HG03432 (cell line): Measurements from ENCODE around the gene AIF1L.
A peak's percentile ranks its signal among the peaks of the same experiment; 100 is the strongest.
"Not testable (repeated sequence)": the region's sequence is repeated elsewhere in the genome, so short reads cannot be mapped to it uniquely, and the experiment has no call there.

Source experiments
- ATAC-seq: cut with Tn5 transposase; IDR thresholded peaks from one replicate; pipeline ENCODE4 v1.9.1; 2021; ENCODE audit warnings: mild to moderate bottlenecking, moderate library complexity; ENCODE audit not compliant: unreplicated experiment

AIF1L gene

GRCh38 chr9:131117762-131118145 lies 21.4 kb downstream of the AIF1L start:
- ATAC-seq = no peak

- ATAC-seq = no peak
Measured at GRCh38 chr9:131119600-131119999, 23.3 kb downstream of the AIF1L start.

GRCh38 chr9:131120620-131121228 lies 24.4 kb downstream of the AIF1L start:
- no peak for ATAC-seq

GRCh38 chr9:131121346-131121745 lies 25.0 kb downstream of the AIF1L start:
- ATAC-seq = no peak

GRCh38 chr9:131122158-131122557 lies 25.8 kb downstream of the AIF1L start:
- ATAC-seq = no peak

GRCh38 chr9:131125038-131125287 lies 28.6 kb downstream of the AIF1L start:
- no peak for ATAC-seq

- ATAC-seq = peak; percentile 96
Measured at GRCh38 chr9:131125288-131126058, 29.1 kb downstream of the AIF1L start, which contains the start of gene NUP214. NUP214 (plus strand) TSS chr9:131125586; CDS start chr9:131125705, 119 bp downstream.

- ATAC-seq = no peak
Measured at GRCh38 chr9:131126059-131126426, 29.7 kb downstream of the AIF1L start.

GRCh38 chr9:131129183-131129582 lies 32.9 kb downstream of the AIF1L start:
- no peak for ATAC-seq

GRCh38 chr9:131138676-131139075 lies 42.3 kb downstream of the AIF1L start:
- ATAC-seq = no peak

GRCh38 chr9:131140112-131140511 lies 43.8 kb downstream of the AIF1L start:
- no peak for ATAC-seq

GRCh38 chr9:131140550-131140949 lies 44.2 kb downstream of the AIF1L start:
- no peak for ATAC-seq

- no peak for ATAC-seq
Measured at GRCh38 chr9:131142160-131142559, 45.8 kb downstream of the AIF1L start.

- no peak for ATAC-seq
Measured at GRCh38 chr9:131144201-131144600, 47.9 kb downstream of the AIF1L start.

- ATAC-seq = no peak
Measured at GRCh38 chr9:131145245-131145644, 48.9 kb downstream of the AIF1L start.

- ATAC-seq = no peak
Measured at GRCh38 chr9:131146186-131146585, 49.9 kb downstream of the AIF1L start.

GRCh38 chr9:131148276-131148675 lies 51.9 kb downstream of the AIF1L start:
- ATAC-seq = no peak

GRCh38 chr9:131148966-131149687 lies 52.8 kb downstream of the AIF1L start:
- no peak for ATAC-seq

- ATAC-seq = no peak
Measured at GRCh38 chr9:131149688-131150053, 53.3 kb downstream of the AIF1L start.

GRCh38 chr9:131153595-131153994 lies 57.3 kb downstream of the AIF1L start:
- ATAC-seq = no peak

GRCh38 chr9:131158673-131159072 lies 62.3 kb downstream of the AIF1L start:
- not testable (repeated sequence) for ATAC-seq

GRCh38 chr9:131160416-131161112 lies 64.2 kb downstream of the AIF1L start:
- no peak for ATAC-seq
